ENCODE measurements around the gene TTLL8. TPM values are rescaled to one million over a fixed set of nuclear protein-coding genes. Genes with fewer than 3 reads are reported as not detected.

TTLL8 gene
- total RNA-seq, 4 donors from 2014 or later = not detected

- DNase-seq (ENCODE audit: low spot score) = peak; percentile 20
- no peak for TF ChIP-seq CTCF (IDR thresholded peaks at IDR 0.05)
- ATAC-seq (ENCODE audit: low FRiP score) = no peak
Observed at GRCh38 chr22:49999063-49999945, 58.8 kb downstream of the TTLL8 start.

- TF ChIP-seq CTCF (IDR thresholded peaks at IDR 0.05) = no peak
Observed at GRCh38 chr22:49998718-49999062, 59.4 kb downstream of the TTLL8 start.

GRCh38 chr22:49997932-49998717 lies 60.0 kb downstream of the TTLL8 start:
- peak; percentile 20 for DNase-seq (ENCODE audit: low spot score)
- ATAC-seq (ENCODE audit: low FRiP score) = no peak
- TF ChIP-seq CTCF (IDR thresholded peaks at IDR 0.05) = no peak

More at GRCh38 chr22:49998718-49999062, 59.4 kb downstream of the TTLL8 start:
- DNase-seq (ENCODE audit: low spot score) = no peak
- no peak for ATAC-seq (ENCODE audit: low FRiP score)

GRCh38 chr22:49997251-49997599 lies 60.9 kb downstream of the TTLL8 start:
- DNase-seq (ENCODE audit: low spot score) = peak; percentile 20
- TF ChIP-seq CTCF (IDR thresholded peaks at IDR 0.05) = no peak

GRCh38 chr22:49996518-49997250 lies 61.4 kb downstream of the TTLL8 start:
- peak; percentile 7 for DNase-seq (ENCODE audit: low spot score)
- ATAC-seq (ENCODE audit: low FRiP score) = no peak
- no peak for TF ChIP-seq CTCF (IDR thresholded peaks at IDR 0.05)

More at GRCh38 chr22:49997251-49997599, 60.9 kb downstream of the TTLL8 start:
- no peak for ATAC-seq (ENCODE audit: low FRiP score)

- no peak for TF ChIP-seq CTCF (IDR thresholded peaks at IDR 0.05)
- no peak for ATAC-seq (ENCODE audit: low FRiP score)
- no peak for DNase-seq (ENCODE audit: low spot score)
Observed at GRCh38 chr22:49996119-49996517, 62.0 kb downstream of the TTLL8 start.
